Epithelial cell of proximal tubule (primary cell): ENCODE data around the gene RAD51B. TPM values are rescaled to one million over a fixed set of nuclear protein-coding genes. Genes with fewer than 3 reads are reported as not detected.

ENCODE experiments used
- DNase-seq: peaks from one replicate; pipeline ENCODE4 v3.0.0-alpha.2; 2011; ENCODE audit warnings: low read depth
- H3K4me3 ChIP-seq: 2 replicates; pipeline ENCODE4 v1.5.1; 2011; ENCODE audit warnings: low read depth, mild to moderate bottlenecking, low read length
- CTCF ChIP-seq: conservative IDR thresholded peaks from 2 replicates; pipeline ENCODE4 v1.5.1; 2012; ENCODE audit warnings: low read depth, mild to moderate bottlenecking, low read length
- total RNA-seq: library from RNA; depleted of rRNA; stranded (reverse); fragments of >200 nt; gene quantifications from 2 replicates; pipeline ENCODE4 v1.2.3, GENCODE V29; 2015

Gene RAD51B
- total RNA-seq, 1 donor from 2014 or later = 6.3 TPM

DNA sequence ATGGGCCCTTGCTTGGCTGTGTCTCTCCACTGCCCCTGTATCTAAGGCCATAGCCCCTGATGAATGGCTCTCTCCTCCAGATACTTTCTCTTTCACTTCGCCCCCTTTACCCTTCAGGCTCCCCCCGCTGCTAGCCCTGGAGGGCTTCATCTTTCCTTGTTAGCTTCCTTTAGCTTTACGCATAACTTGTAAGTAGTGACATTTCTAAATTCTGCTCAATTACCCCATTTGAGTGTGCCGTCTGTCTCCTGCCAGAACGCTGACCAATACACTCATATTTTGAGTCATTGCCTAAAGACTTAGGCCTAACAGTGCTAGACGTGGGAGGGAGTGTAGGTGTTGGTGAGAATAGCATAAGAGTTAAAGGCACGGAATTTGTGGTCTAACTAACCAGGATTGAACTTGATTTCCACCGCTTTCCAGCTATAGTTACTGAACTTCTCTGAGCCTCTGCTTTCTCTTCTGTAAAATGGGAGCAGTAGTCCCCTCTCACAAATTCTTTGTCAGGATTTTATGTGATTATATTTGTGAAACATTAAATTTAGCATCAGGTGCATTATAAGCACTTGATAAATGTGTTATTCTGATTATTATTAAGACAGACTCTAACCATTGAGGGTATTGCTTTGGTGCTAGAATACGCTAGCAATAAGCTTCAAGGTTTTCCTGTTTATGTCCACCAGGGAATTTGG is 844.0 kb downstream of the RAD51B start:
- H3K4me3 ChIP-seq = no peak overlapping the region
- TF ChIP-seq CTCF = no peak
- no peak for DNase-seq

DNA sequence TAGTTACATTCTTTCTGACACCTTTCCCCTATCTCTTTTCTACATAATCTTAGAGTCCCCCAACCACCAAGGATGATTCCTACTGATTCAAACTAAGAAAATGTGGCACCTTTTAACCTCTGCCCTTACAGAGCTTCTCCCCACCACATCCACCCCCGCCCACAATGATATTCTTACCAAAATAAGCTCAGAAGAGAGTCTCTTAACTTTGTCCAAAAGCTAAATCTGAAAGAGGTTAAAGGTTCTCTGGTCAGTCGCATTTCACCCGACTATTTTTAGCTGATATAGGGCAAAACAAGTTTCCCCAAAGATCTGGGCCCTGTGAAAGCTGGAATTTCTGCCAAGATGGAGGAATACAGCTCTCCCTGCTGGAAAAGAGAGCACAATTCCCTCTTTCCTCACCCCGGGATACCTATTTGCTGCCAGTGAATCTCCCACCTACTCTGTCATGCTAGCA is 844.7 kb downstream of the RAD51B start:
- no peak overlapping the region for H3K4me3 ChIP-seq
- DNase-seq = no peak
- no peak for TF ChIP-seq CTCF

- no peak for DNase-seq
- no peak overlapping the region for H3K4me3 ChIP-seq
- no peak for TF ChIP-seq CTCF
These were observed 845.6 kb downstream of the RAD51B start for GRCh38 chr14:68665131-68665530.

DNA sequence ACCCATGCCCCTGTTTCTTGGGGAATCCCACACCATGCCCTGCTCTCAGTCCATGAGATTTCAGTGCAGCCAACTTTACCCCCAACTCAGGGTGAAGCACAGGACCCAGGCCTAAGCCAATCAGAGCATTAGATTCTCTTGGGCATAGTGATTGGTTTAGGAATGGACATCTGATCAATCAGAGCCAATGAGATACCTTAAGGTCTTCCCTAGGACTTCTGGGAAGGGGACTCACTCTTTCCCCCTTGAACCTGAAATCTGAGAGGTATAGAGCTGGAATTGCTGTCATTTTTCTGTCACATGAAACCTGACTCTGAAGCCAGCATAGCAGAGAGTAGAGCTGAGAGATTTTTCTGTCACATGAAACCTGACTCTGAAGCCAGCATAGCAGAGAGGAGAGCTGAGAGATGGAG is 846.2 kb downstream of the RAD51B start:
- H3K4me3 ChIP-seq = no peak overlapping the region
- TF ChIP-seq CTCF = no peak
- no peak for DNase-seq

DNA sequence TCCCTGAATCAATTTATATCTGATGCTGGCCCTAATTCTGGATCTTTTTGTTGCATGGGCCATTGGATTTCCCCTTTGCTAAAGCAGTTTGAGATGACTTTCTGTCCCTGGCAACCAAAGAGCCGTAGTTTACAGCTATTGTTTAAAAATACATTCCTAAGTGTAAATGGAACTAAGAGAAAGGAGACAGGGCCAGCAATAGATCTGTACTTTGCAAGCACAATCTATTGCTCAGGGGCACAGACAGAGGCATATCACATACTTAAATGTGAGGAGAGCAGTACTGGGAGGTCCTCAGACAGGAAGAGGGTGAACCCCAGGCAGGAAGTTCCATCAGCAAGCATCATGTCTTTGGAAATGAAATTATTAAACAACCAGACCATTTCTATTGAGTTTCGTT is 846.7 kb downstream of the RAD51B start:
- no peak overlapping the region for H3K4me3 ChIP-seq
- TF ChIP-seq CTCF = no peak
- DNase-seq = no peak

- no peak for DNase-seq
- no peak for TF ChIP-seq CTCF
- no peak overlapping the region for H3K4me3 ChIP-seq
These were observed 847.3 kb downstream of the RAD51B start for GRCh38 chr14:68666899-68667298.

GRCh38 chr14:68667313-68667791 is 847.8 kb downstream of the RAD51B start:
- no peak for TF ChIP-seq CTCF
- no peak for DNase-seq
- H3K4me3 ChIP-seq = no peak overlapping the region
